GM23248 (cell line): ENCODE measurements around the gene DNAJC1. TPM values are rescaled to one million over a fixed set of nuclear protein-coding genes. Genes with fewer than 3 reads are reported as not detected.

Experiments used
- DNase-seq: peaks from one replicate; pipeline ENCODE4 v3.0.0-alpha.2; 2015
- H2AFZ ChIP-seq: fragments of 200-600 bp; sonication (generic); 2 replicates; pipeline ENCODE4 v1.6.1; 2016; ENCODE audit warnings: antibody characterized with exemption
- H3F3A ChIP-seq: fragments of 200-600 bp; sonication (generic); 2 replicates; pipeline ENCODE4 v1.6.1; 2016; ENCODE audit warnings: mild to moderate bottlenecking, antibody characterized with exemption, mixed run types; ENCODE audit not compliant: insufficient read depth
- H3K27ac ChIP-seq: fragments of 200-600 bp; sonication (generic); 2 replicates; pipeline ENCODE4 v1.5.1; 2016; ENCODE audit warnings: mild to moderate bottlenecking
- H3K27me3 ChIP-seq: fragments of 200-600 bp; sonication (generic); replicated peaks from 2 replicates; pipeline ENCODE4 v1.6.1; 2016; ENCODE audit warnings: mild to moderate bottlenecking; ENCODE audit not compliant: insufficient read depth
- H3K36me3 ChIP-seq: fragments of 200-600 bp; sonication (generic); 2 replicates; pipeline ENCODE4 v1.6.1; 2016; ENCODE audit warnings: low read depth, mild to moderate bottlenecking
- H3K4me1 ChIP-seq: fragments of 200-600 bp; sonication (generic); 2 replicates; pipeline ENCODE4 v1.6.1; 2016; ENCODE audit warnings: mild to moderate bottlenecking; ENCODE audit not compliant: insufficient read depth
- H3K4me2 ChIP-seq: fragments of 200-600 bp; sonication (generic); one replicate; pipeline ENCODE4 v1.6.1; 2016; ENCODE audit warnings: mild to moderate bottlenecking; ENCODE audit not compliant: unreplicated experiment
- H3K4me3 ChIP-seq: fragments of 200-600 bp; sonication (generic); 2 replicates; pipeline ENCODE4 v1.5.1; 2016; ENCODE audit warnings: mild to moderate bottlenecking
- H3K79me2 ChIP-seq: fragments of 200-600 bp; sonication (generic); 2 replicates; pipeline ENCODE4 v1.6.1; 2016; ENCODE audit warnings: mild to moderate bottlenecking; ENCODE audit not compliant: insufficient read depth
- H3K9ac ChIP-seq: fragments of 200-600 bp; sonication (generic); 2 replicates; pipeline ENCODE4 v1.6.1; 2016; ENCODE audit warnings: mild to moderate bottlenecking
- H3K9me2 ChIP-seq: fragments of 200-600 bp; sonication (generic); 2 replicates; pipeline ENCODE4 v1.6.1; 2016; ENCODE audit warnings: mixed run types, mild to moderate bottlenecking, moderate library complexity; ENCODE audit not compliant: insufficient read depth
- H3K9me3 ChIP-seq: fragments of 200-600 bp; sonication (generic); one replicate; pipeline ENCODE4 v1.6.1; 2017; ENCODE audit warnings: low read depth
- H4K20me1 ChIP-seq: fragments of 200-600 bp; sonication (generic); 2 replicates; pipeline ENCODE4 v1.6.0; 2016; ENCODE audit not compliant: insufficient read depth
- EZH2 ChIP-seq: fragments of 200-600 bp; sonication (generic); IDR thresholded peaks from 2 replicates; pipeline ENCODE4 v1.6.1; 2018; ENCODE audit warnings: antibody characterized with exemption, mild to moderate bottlenecking; ENCODE audit not compliant: insufficient read depth, poor library complexity, severe bottlenecking
- EZH2phosphoT487 ChIP-seq: fragments of 200-600 bp; sonication (generic); IDR thresholded peaks from 2 replicates; pipeline ENCODE4 v1.6.1; 2018; ENCODE audit warnings: antibody characterized with exemption, moderate library complexity, mild to moderate bottlenecking, low read depth; ENCODE audit not compliant: insufficient read depth
- WGBS, 2 experiments: methylation state at CpG; one replicate each; pipeline ENCODE4 v1.1.6; 2015 to 2017; ENCODE audit warnings: low lambda C conversion rate in 2 of 2, low coverage in 1 of 2; ENCODE audit errors: missing lambda C conversion rate in 2 of 2; 5-methylcytosine and 5-hydroxymethylcytosine counted together
- in situ Hi-C: fragments of 300-500 bp; cut with MboI; formaldehyde crosslinking; loops from 2 replicates; pipeline ENCODE4 v1.15.0; 2020
- polyA plus RNA-seq: library from polyadenylated mRNA; unstranded; fragments of >200 nt; fragmentation: Nextera tagmentation; extraction: Ambion mirVana; gene quantifications from 2 replicates; pipeline ENCODE4 v1.2.1, GENCODE V29; 2016
- total RNA-seq: library from RNA; depleted of rRNA; stranded (reverse); fragments of >200 nt; shearing (Covaris generic); gene quantifications from 2 replicates; pipeline ENCODE4 v1.2.3, GENCODE V29; 2014

The DNAJC1 gene
- total and polyA plus RNA-seq, 2 experiments from 2014 or later = 50.9 to 63.9 TPM

DNA sequence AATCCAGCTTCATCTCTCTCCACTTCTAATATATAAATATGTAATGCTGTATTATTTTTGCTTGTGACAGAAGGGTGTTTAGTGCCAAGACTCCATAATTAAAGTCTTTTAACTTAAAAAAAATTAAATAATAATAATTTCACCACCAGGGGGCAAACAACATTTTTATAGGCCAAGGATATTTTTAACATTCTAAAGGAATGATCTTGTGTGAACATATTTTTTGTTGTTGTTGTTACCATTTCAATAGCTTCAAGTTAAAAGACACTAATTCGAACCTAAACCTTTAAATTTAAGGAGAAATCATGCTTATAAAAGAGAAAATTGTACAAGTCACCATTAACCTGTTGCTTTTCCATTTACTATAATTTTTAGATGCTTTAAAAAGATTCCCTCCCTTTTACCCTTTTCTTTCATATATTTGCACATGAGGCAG is 7.5 kb upstream of the DNAJC1 start:
- Histone ChIP-seq H3K4me1 (no peaks in the 10 kb centered on the region), H3K79me2 (no peaks in the 10 kb centered on the region), H3K27me3 (no peaks in the 10 kb centered on the region), H4K20me1 (no peaks in the 10 kb centered on the region), H3K4me2 (no peak overlapping the region), H3K9me2 (no peaks in the 10 kb centered on the region), H3F3A (no peaks in the 10 kb centered on the region), H3K4me3 (no peak overlapping the region), H3K36me3 (no peaks in the 10 kb centered on the region), H3K27ac (no peak overlapping the region), H3K9me3 (no peaks in the 10 kb centered on the region), H3K9ac (no peak overlapping the region), H2AFZ (0 out of 2 replicates have a peak overlapping the region, but pooled peaks have one; percentile 17)
- 0 to 4% methylated on average over 1 of the region's 1 CpG for WGBS, 2 experiments
- in situ Hi-C loops = loop anchor here (25.0 kb wide), 1 partner anchor 551 kb away; no protein-coding TSS in a partner anchor
- TF ChIP-seq EZH2phosphoT487 (no peak), EZH2 (no peak)
- peak; percentile 58 for DNase-seq

DNA sequence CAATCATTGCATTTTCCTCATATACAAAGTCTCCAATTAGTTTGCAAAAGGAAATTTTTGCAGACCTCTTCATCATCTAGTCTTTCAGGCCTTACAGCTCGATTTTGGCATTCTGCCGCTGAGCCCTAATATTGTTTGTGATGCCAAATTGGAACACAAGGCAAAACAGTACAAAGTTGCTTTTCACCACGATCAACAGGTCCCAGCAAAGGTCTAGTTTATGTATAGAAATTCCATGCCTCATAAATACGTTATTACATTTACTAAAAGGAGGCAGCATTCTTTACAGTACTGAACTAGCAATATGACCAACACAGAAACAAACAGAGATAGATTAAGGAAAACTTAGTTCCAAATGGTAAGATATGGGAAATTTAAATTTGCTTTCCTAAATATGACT is 7.0 kb upstream of the DNAJC1 start:
- no peak overlapping the region for H3K4me3 ChIP-seq
- no peaks in the 10 kb centered on the region for H4K20me1 ChIP-seq
- H3K27ac ChIP-seq = no peak overlapping the region
- DNase-seq = no peak
- no peaks in the 10 kb centered on the region for H3F3A ChIP-seq
- H3K4me2 ChIP-seq = no peak overlapping the region
- peak overlapping the region; percentile 34; the same call in 1 of the 2 replicates for H2AFZ ChIP-seq
- no peaks in the 10 kb centered on the region for H3K9me2 ChIP-seq
- TF ChIP-seq EZH2 = no peak
- TF ChIP-seq EZH2phosphoT487 = no peak
- no peaks in the 10 kb centered on the region for H3K4me1 ChIP-seq
- no peaks in the 10 kb centered on the region for H3K36me3 ChIP-seq
- H3K79me2 ChIP-seq = no peaks in the 10 kb centered on the region
- no peaks in the 10 kb centered on the region for H3K9me3 ChIP-seq
- WGBS, 2 experiments = 15 to 19% methylated on average over 4 of the region's 4 CpGs
- no peaks in the 10 kb centered on the region for H3K27me3 ChIP-seq
- H3K9ac ChIP-seq = no peak overlapping the region
- in situ Hi-C loops = loop anchor here (25.0 kb wide), 1 partner anchor 552 kb away; no protein-coding TSS in a partner anchor

DNA sequence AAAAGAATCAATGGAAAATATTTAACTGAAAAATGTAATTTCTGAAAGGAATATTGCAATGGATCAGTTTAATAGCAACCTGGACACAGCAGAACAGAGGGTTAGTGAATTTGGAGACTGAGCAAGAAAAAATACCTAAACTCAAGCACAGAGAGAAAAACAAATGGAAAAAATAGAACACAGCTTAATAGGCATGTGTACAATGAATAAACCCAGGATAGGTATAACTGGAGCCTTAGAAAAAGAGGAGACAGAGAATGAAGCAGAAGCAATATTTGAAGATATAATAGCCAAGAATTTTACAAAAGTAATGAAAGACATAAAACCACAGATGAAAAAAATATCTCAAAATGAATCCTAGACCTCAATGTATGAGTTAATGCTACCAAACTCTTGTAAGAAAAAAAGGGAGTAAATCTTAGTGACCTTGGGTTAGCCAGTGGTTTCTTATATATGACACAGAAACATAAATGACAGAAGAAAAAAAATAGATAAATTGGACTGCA is 2.9 kb upstream of the DNAJC1 start:
- TF ChIP-seq EZH2phosphoT487 (no peak), EZH2 (no peak)
- H3K4me1 ChIP-seq = peaks cover 11% of the 10 kb centered on the region

DNA sequence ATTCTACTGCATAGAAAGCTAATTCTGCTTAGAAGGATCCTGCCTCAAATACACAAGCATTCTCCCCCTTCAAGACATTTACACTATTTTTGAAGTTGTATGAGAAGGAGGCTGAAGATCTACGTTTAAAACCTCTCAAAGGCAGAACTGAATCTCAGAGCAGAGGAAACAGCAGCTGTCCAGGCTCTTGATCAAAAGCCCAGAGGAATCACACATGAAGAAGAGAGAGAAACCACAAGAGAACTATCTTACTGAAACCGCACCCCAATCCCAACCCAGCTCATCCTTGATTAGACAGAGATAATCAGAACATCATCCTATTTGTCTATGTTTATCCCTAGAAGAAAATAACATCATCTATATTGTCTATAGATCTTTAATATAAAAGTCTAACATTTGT is 2.2 kb upstream of the DNAJC1 start:
- no peak overlapping the region; the same call in 1 of the 2 replicates for H2AFZ ChIP-seq

More for the DNA sequence above, 2.9 kb upstream of the DNAJC1 start:
- H3K9me2 ChIP-seq = no peaks in the 10 kb centered on the region
- no peak overlapping the region for H2AFZ ChIP-seq
- H3K27me3 ChIP-seq = no peaks in the 10 kb centered on the region
- H3K9me3 ChIP-seq = no peaks in the 10 kb centered on the region
- H4K20me1 ChIP-seq = no peaks in the 10 kb centered on the region
- H3K27ac ChIP-seq = no peak overlapping the region
- H3K4me2 ChIP-seq = no peak overlapping the region
- no peak for DNase-seq
- in situ Hi-C loops = loop anchor here (10.0 to 25.0 kb wide), 3 partner anchors 418 to 978 kb away; no protein-coding TSS in a partner anchor
- no peaks in the 10 kb centered on the region for H3K36me3 ChIP-seq
- H3K9ac ChIP-seq = no peak overlapping the region
- no peak overlapping the region for H3K4me3 ChIP-seq
- H3F3A ChIP-seq = peaks cover 10% of the 10 kb centered on the region; the same call in 1 of the 2 replicates
- peaks cover 16% of the 10 kb centered on the region for H3K79me2 ChIP-seq

More for the DNA sequence above, 2.2 kb upstream of the DNAJC1 start:
- no peak overlapping the region for H3K4me3 ChIP-seq
- peaks cover 17% of the 10 kb centered on the region for H3K4me1 ChIP-seq
- H3K9me3 ChIP-seq = no peaks in the 10 kb centered on the region
- H3F3A ChIP-seq = peaks cover 10% of the 10 kb centered on the region; the same call in 1 of the 2 replicates
- no peaks in the 10 kb centered on the region for H4K20me1 ChIP-seq
- peaks cover 22% of the 10 kb centered on the region for H3K79me2 ChIP-seq
- no peak overlapping the region for H3K27ac ChIP-seq
- DNase-seq = no peak
- no peaks in the 10 kb centered on the region for H3K9me2 ChIP-seq
- H3K36me3 ChIP-seq = no peaks in the 10 kb centered on the region
- TF ChIP-seq EZH2phosphoT487 (no peak), EZH2 (no peak)
- no peaks in the 10 kb centered on the region for H3K27me3 ChIP-seq
- H3K9ac ChIP-seq = no peak overlapping the region
- in situ Hi-C loops = loop anchor here (10.0 to 25.0 kb wide), 3 partner anchors 419 to 979 kb away; no protein-coding TSS in a partner anchor
- no peak overlapping the region for H3K4me2 ChIP-seq
- WGBS, 2 experiments = 49 to 50% methylated on average over 2 of the region's 2 CpGs
